H9 (cell line): ENCODE measurements around the gene MRFAP1. TPM values are rescaled to one million over a fixed set of nuclear protein-coding genes. Genes with fewer than 3 reads are reported as not detected.

Source experiments
- DNase-seq: peaks from one replicate; pipeline ENCODE4 v3.0.0-alpha.2; 2017
- H2AFZ ChIP-seq: one replicate; pipeline ENCODE4 v1.6.1; 2013; ENCODE audit warnings: mild to moderate bottlenecking, low read length, control low read depth, moderate library complexity
- H2AK5ac ChIP-seq: 2 replicates; pipeline ENCODE4 v1.6.1; 2013; ENCODE audit warnings: low read length, control low read depth, mixed read lengths; ENCODE audit not compliant: insufficient read length
- H2BK120ac ChIP-seq: one replicate; pipeline ENCODE4 v1.6.1; 2013; ENCODE audit warnings: low read depth, mild to moderate bottlenecking, low read length, control low read depth, inconsistent platforms; ENCODE audit not compliant: poor library complexity, severe bottlenecking
- H2BK12ac ChIP-seq: 2 replicates; pipeline ENCODE4 v1.6.1; 2013; ENCODE audit warnings: low read length, control low read depth, mixed read lengths, low read depth; ENCODE audit not compliant: insufficient read length
- H2BK15ac ChIP-seq: 2 replicates; pipeline ENCODE4 v1.6.1; 2013; ENCODE audit warnings: low read depth, low read length, control low read depth
- H2BK20ac ChIP-seq: one replicate; pipeline ENCODE4 v1.6.1; 2013; ENCODE audit warnings: low read depth, mild to moderate bottlenecking, low read length, control low read depth, inconsistent platforms; ENCODE audit not compliant: poor library complexity, severe bottlenecking
- H2BK5ac ChIP-seq: 2 replicates; pipeline ENCODE4 v1.6.1; 2013; ENCODE audit warnings: low read length, control low read depth, mixed read lengths; ENCODE audit not compliant: insufficient read length
- H3K14ac ChIP-seq: 2 replicates; pipeline ENCODE4 v1.6.1; 2013; ENCODE audit warnings: low read length, control low read depth; ENCODE audit not compliant: insufficient read depth
- H3K18ac ChIP-seq: 2 replicates; pipeline ENCODE4 v1.6.1; 2013; ENCODE audit warnings: low read depth, mild to moderate bottlenecking, mixed read lengths, low read length, control low read depth; ENCODE audit not compliant: insufficient read length
- H3K23ac ChIP-seq: 2 replicates; pipeline ENCODE4 v1.6.1; 2013; ENCODE audit warnings: low read length, control low read depth, mixed read lengths, low read depth; ENCODE audit not compliant: insufficient read length
- H3K23me2 ChIP-seq: 2 replicates; pipeline ENCODE4 v1.6.1; 2013; ENCODE audit warnings: low read depth, mild to moderate bottlenecking, mixed read lengths, low read length, control low read depth; ENCODE audit not compliant: insufficient read length, poor library complexity, severe bottlenecking
- H3K27ac ChIP-seq: 2 replicates; pipeline ENCODE4 v1.5.1; 2013; ENCODE audit warnings: low read length, control low read depth, mixed read lengths, low read depth; ENCODE audit not compliant: insufficient read length
- H3K27me3 ChIP-seq: 2 replicates; pipeline ENCODE4 v1.6.1; 2013; ENCODE audit warnings: low read length, control low read depth, inconsistent platforms; ENCODE audit not compliant: insufficient read depth
- H3K4ac ChIP-seq: 2 replicates; pipeline ENCODE4 v1.6.1; 2013; ENCODE audit warnings: low read depth, mild to moderate bottlenecking, control low read depth, inconsistent platforms, low read length, moderate library complexity
- H3K4me1 ChIP-seq: 2 replicates; pipeline ENCODE4 v1.6.1; 2013; ENCODE audit warnings: low read length, control low read depth, inconsistent platforms; ENCODE audit not compliant: insufficient read depth
- H3K4me2 ChIP-seq: 2 replicates; pipeline ENCODE4 v1.6.1; 2013; ENCODE audit warnings: low read length, control low read depth, mixed read lengths; ENCODE audit not compliant: insufficient read length, insufficient read depth
- H3K56ac ChIP-seq: 2 replicates; pipeline ENCODE4 v1.6.1; 2013; ENCODE audit warnings: low read depth, mild to moderate bottlenecking, mixed read lengths, low read length, control low read depth; ENCODE audit not compliant: insufficient read length
- H3K79me1 ChIP-seq: 2 replicates; pipeline ENCODE4 v1.6.1; 2013; ENCODE audit warnings: low read depth, mild to moderate bottlenecking, moderate library complexity, low read length, control low read depth, inconsistent platforms; ENCODE audit not compliant: insufficient read depth, poor library complexity, severe bottlenecking
- H3K79me2 ChIP-seq: 2 replicates; pipeline ENCODE4 v1.6.1; 2013; ENCODE audit warnings: low read length, control low read depth, inconsistent platforms; ENCODE audit not compliant: insufficient read depth
- H3K9ac ChIP-seq: 2 replicates; pipeline ENCODE4 v1.6.1; 2013; ENCODE audit warnings: low read length, control low read depth, mixed read lengths; ENCODE audit not compliant: insufficient read length; ENCODE audit errors: extremely low read depth
- H3K9me3 ChIP-seq: one replicate; pipeline ENCODE4 v1.6.1; 2013; ENCODE audit warnings: low read depth, low read length, inconsistent platforms; ENCODE audit not compliant: control insufficient read depth
- H3T11ph ChIP-seq: one replicate; pipeline ENCODE4 v1.6.1; 2013; ENCODE audit warnings: mild to moderate bottlenecking, low read length, control low read depth, inconsistent platforms
- H4K20me1 ChIP-seq: one replicate; pipeline ENCODE4 v1.6.1; 2013; ENCODE audit not compliant: control insufficient read depth, insufficient read length, insufficient read depth
- H4K5ac ChIP-seq: 2 replicates; pipeline ENCODE4 v1.6.1; 2013; ENCODE audit warnings: low read depth, mild to moderate bottlenecking, mixed read lengths, low read length, control low read depth; ENCODE audit not compliant: insufficient read length
- H4K8ac ChIP-seq: replicated peaks from 2 replicates; pipeline ENCODE4 v1.6.1; 2013; ENCODE audit warnings: low read length, control low read depth, mixed read lengths, low read depth; ENCODE audit not compliant: insufficient read length
- H4K91ac ChIP-seq: 2 replicates; pipeline ENCODE4 v1.6.1; 2013; ENCODE audit warnings: low read depth, mild to moderate bottlenecking, moderate library complexity, mixed read lengths, low read length, control low read depth; ENCODE audit not compliant: insufficient read length
- H3K27ac Mint-ChIP-seq, 3 experiments: 2 replicates in 2 of 3; 3 replicates in 1 of 3; pipeline ENCODE4 v1.8.0; 2020 to 2021; ENCODE audit warnings: mixed read lengths in 3 of 3, mild to moderate bottlenecking in 1 of 3, moderate library complexity in 1 of 3
- H3K27me3 Mint-ChIP-seq: 2 replicates; pipeline ENCODE4 v1.8.0; 2021; ENCODE audit warnings: low read depth, mild to moderate bottlenecking, moderate library complexity, mixed read lengths
- H3K36me3 Mint-ChIP-seq, 3 experiments: 2 replicates in 2 of 3; 3 replicates in 1 of 3; pipeline ENCODE4 v1.8.0; 2020 to 2021; ENCODE audit warnings: low read depth in 3 of 3, mixed read lengths in 3 of 3; ENCODE audit not compliant: insufficient read depth in 1 of 3
- H3K4me1 Mint-ChIP-seq, 2 experiments: 2 replicates each; pipeline ENCODE4 v1.8.0; 2020; ENCODE audit warnings: mixed read lengths in 2 of 2
- H3K4me3 Mint-ChIP-seq, 2 experiments: 2 replicates in 1 of 2; 3 replicates in 1 of 2; pipeline ENCODE4 v1.8.0; 2020 to 2021; ENCODE audit warnings: mild to moderate bottlenecking in 2 of 2, mixed read lengths in 2 of 2, moderate library complexity in 1 of 2
- H3K9me3 Mint-ChIP-seq, 2 experiments: 2 replicates in 1 of 2; 3 replicates in 1 of 2; pipeline ENCODE4 v1.8.0; 2020; ENCODE audit warnings: mild to moderate bottlenecking in 2 of 2, mixed read lengths in 2 of 2, moderate library complexity in 1 of 2
- CTCF ChIP-seq: fragments of 200-600 bp; sonication (generic); conservative IDR thresholded peaks from 3 replicates; pipeline ENCODE4 v1.8.0; 2021; ENCODE audit warnings: antibody characterized with exemption, mild to moderate bottlenecking
- WGBS: extraction: QIAGEN DNeasy Blood & Tissue Kit; methylation state at CpG from one replicate; pipeline ENCODE4 v1.1.7; 2013; ENCODE audit warnings: missing lambda C conversion rate, low lambda C conversion rate, mixed read lengths; ENCODE audit not compliant: insufficient read length; ENCODE audit errors: extremely low coverage; 5-methylcytosine and 5-hydroxymethylcytosine counted together
- total RNA-seq: library from RNA; stranded (reverse); gene quantifications from 2 replicates; pipeline ENCODE4 v1.2.1, GENCODE V29; 2021

MRFAP1 gene
- total RNA-seq, 1 experiment from 2014 or later = 328 TPM

GRCh38 chr4:6689506-6689960, 49.0 kb downstream of the MRFAP1 start:
- H3K9ac ChIP-seq = no peak overlapping the region
- DNase-seq = peak; percentile 53

More at GRCh38 chr4:6689506-6689960, 49.0 kb downstream of the MRFAP1 start:
- Histone ChIP-seq H3K27me3 (no peaks in the 10 kb centered on the region), H3K23ac (no peak overlapping the region), H3K79me1 (no peaks in the 10 kb centered on the region), H2AFZ (no peak overlapping the region), H4K5ac (no peak overlapping the region), H3K79me2 (no peaks in the 10 kb centered on the region), H3K4me2 (no peak overlapping the region), H2BK15ac (no peak overlapping the region), H3K9me3 (no peaks in the 10 kb centered on the region), H3T11ph (no peak overlapping the region), H2BK5ac (no peak overlapping the region), H4K91ac (no peak overlapping the region), H3K4me1 (no peaks in the 10 kb centered on the region; the same call in 1 of the 2 replicates), H3K18ac (peak overlapping the region; percentile 27), H3K14ac (no peak overlapping the region), H2BK12ac (no peak overlapping the region), H3K23me2 (no peaks in the 10 kb centered on the region), H4K8ac (no peak overlapping the region), H3K27ac (no peak overlapping the region), H2BK120ac (no peak overlapping the region), H2AK5ac (no peak overlapping the region), H3K56ac (no peak overlapping the region), H3K4ac (no peak overlapping the region; the same call in 1 of the 2 replicates), H2BK20ac (no peak overlapping the region), H4K20me1 (no peaks in the 10 kb centered on the region)
- no CpG with 5 or more reads among the region's 15 CpGs for WGBS
- Mint-ChIP-seq H3K27ac (no peak overlapping the region; a peak in 1 of 7 replicates), H3K4me3 (no peak overlapping the region; a peak in 1 of 5 replicates), H3K4me1 (peaks cover 14 to 32% of the 10 kb centered on the region in 2 experiments), H3K9me3 (peaks cover 14 to 15% of the 10 kb centered on the region in 2 experiments), H3K36me3 (peaks cover 0 to 15% (median 6%) of the 10 kb centered on the region in 3 experiments; a peak in 6 of 7 replicates), H3K27me3 (peaks cover 24% of the 10 kb centered on the region)
- TF ChIP-seq CTCF = no peak

Other genes with a start within 250 kb of the MRFAP1 start
- 8.1 and 8.6 TPM in 2 replicates for gene PPP2R2C, start 168.1 kb upstream of the MRFAP1 start, total RNA-seq
- gene MAN2B2, start 65.5 kb upstream of the MRFAP1 start, total RNA-seq = 5.8 and 5.9 TPM in 2 replicates
- gene S100P, start 53.2 kb downstream of the MRFAP1 start, total RNA-seq = not detected in 2 replicates
- gene MRFAP1L1, start 69.2 kb downstream of the MRFAP1 start, total RNA-seq = 57.7 and 60.3 TPM in 2 replicates
- 14.3 and 14.9 TPM in 2 replicates for gene BLOC1S4, start 75.5 kb downstream of the MRFAP1 start, total RNA-seq
- gene KIAA0232, start 142.0 kb downstream of the MRFAP1 start, total RNA-seq = 24.9 and 28.5 TPM in 2 replicates